Endodermal cell (in vitro differentiated cells): ENCODE measurements around the gene TBL1XR1. TPM values are rescaled to one million over a fixed set of nuclear protein-coding genes. Genes with fewer than 3 reads are reported as not detected.

Experiments
- DNase-seq: peaks from one replicate; pipeline ENCODE4 v3.0.0-alpha.2; 2017
- H3K27ac ChIP-seq: 2 replicates; pipeline ENCODE4 v1.5.1; 2013; ENCODE audit warnings: mild to moderate bottlenecking, low read depth, low read length, moderate library complexity
- H3K27me3 ChIP-seq: 2 replicates; pipeline ENCODE4 v1.6.1; 2013; ENCODE audit warnings: mild to moderate bottlenecking, low read length, moderate library complexity; ENCODE audit not compliant: insufficient read depth, control insufficient read depth, poor library complexity, severe bottlenecking
- H3K36me3 ChIP-seq: 2 replicates; pipeline ENCODE4 v1.7.0; 2013; ENCODE audit warnings: mild to moderate bottlenecking, low read length, moderate library complexity; ENCODE audit not compliant: control insufficient read depth, insufficient read depth
- H3K4me1 ChIP-seq: one replicate; pipeline ENCODE4 v1.7.0; 2013; ENCODE audit warnings: low read length; ENCODE audit not compliant: control insufficient read depth, insufficient read depth
- H3K4me3 ChIP-seq: 2 replicates; pipeline ENCODE4 v1.5.1; 2013; ENCODE audit warnings: mild to moderate bottlenecking, low read length, moderate library complexity
- H3K9ac ChIP-seq: 2 replicates; pipeline ENCODE4 v1.6.1; 2013; ENCODE audit warnings: mild to moderate bottlenecking, low read length, moderate library complexity; ENCODE audit not compliant: poor library complexity, severe bottlenecking; ENCODE audit errors: extremely low read depth
- H3K9me3 ChIP-seq: 2 replicates; pipeline ENCODE4 v1.6.1; 2013; ENCODE audit warnings: mild to moderate bottlenecking, low read length, moderate library complexity; ENCODE audit not compliant: control insufficient read depth
- H3K27ac Mint-ChIP-seq: 2 replicates; pipeline ENCODE4 v1.8.0; 2020; ENCODE audit warnings: mixed read lengths
- H3K27me3 Mint-ChIP-seq: 2 replicates; pipeline ENCODE4 v1.8.0; 2021; ENCODE audit warnings: mild to moderate bottlenecking, mixed read lengths; ENCODE audit not compliant: insufficient read depth
- H3K36me3 Mint-ChIP-seq: 2 replicates; pipeline ENCODE4 v1.8.0; 2020; ENCODE audit warnings: low read depth, mixed read lengths
- H3K4me1 Mint-ChIP-seq: 2 replicates; pipeline ENCODE4 v1.8.0; 2020; ENCODE audit warnings: mixed read lengths
- H3K4me3 Mint-ChIP-seq: 2 replicates; pipeline ENCODE4 v1.8.0; 2020; ENCODE audit warnings: mild to moderate bottlenecking, moderate library complexity, mixed read lengths
- H3K9me3 Mint-ChIP-seq: 2 replicates; pipeline ENCODE4 v1.8.0; 2020; ENCODE audit warnings: mild to moderate bottlenecking, mixed read lengths
- WGBS, 2 experiments: methylation state at CpG; one replicate each; pipeline versions ENCODE4 v1.1.5 to v1.1.7; 2013; ENCODE audit warnings: missing lambda C conversion rate in 2 of 2, mixed read lengths in 1 of 2; ENCODE audit not compliant: insufficient coverage in 1 of 2, insufficient read length in 1 of 2; 5-methylcytosine and 5-hydroxymethylcytosine counted together
- total RNA-seq, 2 donors: library from RNA; stranded (reverse); fragmentation: NEBNext Ultra II Directional in 1 of 2; extraction: Animal tissue kit (Norgen Biotek cat#: 25700) in 1 of 2; gene quantifications; 2 replicates in 1 of 2; 3 replicates in 1 of 2; pipeline ENCODE4 v1.2.1, GENCODE V29; 2021
- TF ChIP-seq, protein P1 (sequence below): fragments of 200-600 bp; sonication (generic); conservative IDR thresholded peaks from 2 replicates; pipeline ENCODE4 v1.5.0; 2021; ENCODE audit warnings: antibody characterized with exemption, mild to moderate bottlenecking

Gene TBL1XR1
- total RNA-seq, 2 donors from 2014 or later, result 235 to 273 TPM

DNA sequence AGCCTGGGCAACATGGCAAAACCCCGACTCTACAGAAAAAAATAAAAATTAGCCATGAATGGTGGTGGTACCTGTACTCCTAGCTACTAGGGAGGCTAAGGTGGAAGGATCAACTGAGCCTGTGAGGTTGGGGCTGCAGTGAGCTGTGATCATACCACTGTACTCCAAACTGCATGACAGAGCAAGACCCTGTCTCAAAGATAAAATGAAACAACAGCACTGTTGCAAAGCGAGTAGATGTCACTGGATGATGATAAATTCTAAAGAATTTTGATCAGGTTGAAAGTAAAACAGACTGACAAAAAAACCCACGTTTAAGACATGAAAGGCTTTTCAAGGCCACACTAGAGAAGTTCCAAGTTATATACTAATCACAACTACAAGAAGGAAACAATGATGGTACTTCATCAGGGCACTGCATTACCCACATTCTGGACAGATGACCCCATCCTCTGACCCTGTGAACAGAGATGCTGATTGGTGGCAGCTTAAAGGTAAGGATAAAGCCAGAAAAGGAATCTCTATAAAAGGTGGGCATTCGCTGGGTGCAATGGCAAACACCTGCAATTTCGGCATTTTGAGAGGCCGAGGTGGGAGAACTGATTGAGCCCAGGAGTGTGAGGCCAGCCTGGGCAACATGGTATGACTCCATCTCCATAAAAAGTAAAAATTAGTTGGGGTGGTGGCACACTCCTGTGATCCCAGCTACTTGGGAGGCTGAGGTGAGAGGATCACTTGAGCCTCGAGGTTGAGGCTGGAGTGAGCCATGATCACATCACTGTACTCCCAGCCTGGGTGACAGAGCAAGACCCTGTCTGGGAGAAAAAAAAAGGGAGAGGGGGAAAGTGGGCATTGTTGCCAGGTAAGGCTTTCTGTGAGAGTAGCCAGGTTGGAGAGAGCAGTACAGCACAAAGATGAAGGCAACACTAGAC is 59.2 kb downstream of the TBL1XR1 start:
- Histone ChIP-seq H3K27ac (no peak overlapping the region), H3K4me1 (peaks cover 2% of the 10 kb centered on the region), H3K9me3 (no peaks in the 10 kb centered on the region), H3K4me3 (no peak overlapping the region), H3K9ac (no peak overlapping the region), H3K27me3 (no peaks in the 10 kb centered on the region), H3K36me3 (peaks cover 63% of the 10 kb centered on the region)
- peaks cover 42% of the 10 kb centered on the region for H3K36me3 Mint-ChIP-seq
- H3K4me3 Mint-ChIP-seq, result no peak overlapping the region
- DNase-seq, result no peak
- H3K27me3 Mint-ChIP-seq, result no peaks in the 10 kb centered on the region
- H3K9me3 Mint-ChIP-seq, result no peaks in the 10 kb centered on the region
- H3K4me1 Mint-ChIP-seq, result peaks cover 7% of the 10 kb centered on the region
- TF ChIP-seq, protein P1, sequence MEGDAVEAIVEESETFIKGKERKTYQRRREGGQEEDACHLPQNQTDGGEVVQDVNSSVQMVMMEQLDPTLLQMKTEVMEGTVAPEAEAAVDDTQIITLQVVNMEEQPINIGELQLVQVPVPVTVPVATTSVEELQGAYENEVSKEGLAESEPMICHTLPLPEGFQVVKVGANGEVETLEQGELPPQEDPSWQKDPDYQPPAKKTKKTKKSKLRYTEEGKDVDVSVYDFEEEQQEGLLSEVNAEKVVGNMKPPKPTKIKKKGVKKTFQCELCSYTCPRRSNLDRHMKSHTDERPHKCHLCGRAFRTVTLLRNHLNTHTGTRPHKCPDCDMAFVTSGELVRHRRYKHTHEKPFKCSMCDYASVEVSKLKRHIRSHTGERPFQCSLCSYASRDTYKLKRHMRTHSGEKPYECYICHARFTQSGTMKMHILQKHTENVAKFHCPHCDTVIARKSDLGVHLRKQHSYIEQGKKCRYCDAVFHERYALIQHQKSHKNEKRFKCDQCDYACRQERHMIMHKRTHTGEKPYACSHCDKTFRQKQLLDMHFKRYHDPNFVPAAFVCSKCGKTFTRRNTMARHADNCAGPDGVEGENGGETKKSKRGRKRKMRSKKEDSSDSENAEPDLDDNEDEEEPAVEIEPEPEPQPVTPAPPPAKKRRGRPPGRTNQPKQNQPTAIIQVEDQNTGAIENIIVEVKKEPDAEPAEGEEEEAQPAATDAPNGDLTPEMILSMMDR, result no peak
- peak overlapping the region; percentile 27 for H3K27ac Mint-ChIP-seq
- WGBS, 2 experiments, result 90 to 96% methylated on average over 6 to 7 of the region's 7 CpGs

DNA sequence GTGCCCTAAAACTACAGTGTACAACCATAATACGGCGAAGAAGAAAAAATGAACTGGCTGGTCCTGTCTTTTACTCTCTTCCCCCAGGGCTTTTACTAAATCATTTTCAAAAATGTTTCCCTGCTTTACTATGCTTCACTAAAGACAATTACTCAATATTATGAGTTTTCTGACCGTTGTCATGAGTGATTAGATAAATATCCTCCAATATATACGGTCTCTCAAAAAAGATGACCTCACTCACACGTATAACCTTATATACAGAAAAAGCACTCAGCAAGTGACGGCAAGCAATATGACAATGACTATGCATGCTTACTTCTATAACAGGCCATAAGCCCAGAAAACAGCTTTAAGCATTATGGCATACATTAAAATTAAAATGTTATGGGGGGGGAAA is 60.5 kb downstream of the TBL1XR1 start:
- Mint-ChIP-seq H3K9me3 (no peaks in the 10 kb centered on the region), H3K27me3 (no peaks in the 10 kb centered on the region), H3K36me3 (peaks cover 51% of the 10 kb centered on the region), H3K4me3 (no peak overlapping the region), H3K4me1 (peaks cover 9% of the 10 kb centered on the region), H3K27ac (no peak overlapping the region)
- no peak for DNase-seq
- Histone ChIP-seq H3K4me3 (no peak overlapping the region), H3K27me3 (no peaks in the 10 kb centered on the region), H3K27ac (no peak overlapping the region), H3K4me1 (no peaks in the 10 kb centered on the region), H3K36me3 (peaks cover 69% of the 10 kb centered on the region), H3K9ac (no peak overlapping the region), H3K9me3 (no peaks in the 10 kb centered on the region)
- TF ChIP-seq, protein P1, result no peak
- WGBS, 2 experiments, result 88 to 89% methylated on average over 2 to 6 of the region's 6 CpGs

DNA sequence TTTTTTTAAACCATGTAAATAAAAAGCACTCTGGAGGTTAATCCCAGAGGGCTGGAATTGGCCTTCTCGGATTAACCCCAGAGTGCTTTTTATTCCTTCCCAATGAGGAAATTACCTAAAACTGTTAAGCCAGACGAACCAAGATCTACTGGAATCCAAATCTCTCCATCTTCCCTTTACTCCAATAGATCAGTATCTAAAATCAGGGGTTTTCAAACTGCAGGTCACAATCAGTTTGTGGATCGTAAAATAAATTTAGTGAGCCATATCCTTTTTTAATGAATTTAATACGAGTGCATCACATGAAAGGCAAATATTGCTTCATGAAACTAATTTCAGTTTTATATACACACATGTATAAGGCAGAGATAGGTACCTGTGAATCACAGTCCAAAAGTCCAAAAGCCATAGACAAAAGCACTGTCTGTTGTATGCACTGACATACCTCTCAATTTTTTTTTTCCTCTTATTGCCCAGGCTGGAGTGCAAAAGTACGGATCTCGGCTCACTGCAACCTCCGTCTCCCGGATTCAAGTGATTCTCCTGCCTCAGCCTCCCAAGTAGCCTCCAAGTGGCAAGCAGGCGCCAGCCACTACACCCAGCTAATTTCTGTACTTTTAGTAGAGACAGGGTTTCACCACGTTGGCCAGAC is 61.3 kb downstream of the TBL1XR1 start:
- WGBS, 2 experiments, result 87 to 97% methylated on average over 7 to 10 of the region's 10 CpGs
- Mint-ChIP-seq H3K27ac (peak overlapping the region; percentile 57), H3K36me3 (peaks cover 56% of the 10 kb centered on the region), H3K4me1 (peaks cover 11% of the 10 kb centered on the region), H3K4me3 (no peak overlapping the region), H3K9me3 (no peaks in the 10 kb centered on the region), H3K27me3 (no peaks in the 10 kb centered on the region)
- Histone ChIP-seq H3K4me3 (no peak overlapping the region), H3K36me3 (peaks cover 75% of the 10 kb centered on the region), H3K9me3 (no peaks in the 10 kb centered on the region), H3K9ac (no peak overlapping the region), H3K27ac (no peak overlapping the region), H3K27me3 (no peaks in the 10 kb centered on the region), H3K4me1 (no peaks in the 10 kb centered on the region)
- TF ChIP-seq, protein P1, result no peak
- no peak for DNase-seq
